ENCODE measurements around the gene MCRIP1. TPM values are rescaled to one million over a fixed set of nuclear protein-coding genes. Genes with fewer than 3 reads are reported as not detected.

MCRIP1 gene
- total and polyA plus RNA-seq, 2 of the 8 experiments (the other 6 are each of a cell fraction or from before 2014, with no cell fraction given): 103 to 151 TPM

GRCh38 chr17:81817758-81818147, 15.3 kb downstream of the MCRIP1 start:
- Histone ChIP-seq H3K56ac (replicated peaks; ENCODE audit: insufficient read length, low read depth, low read length) (no peak overlapping the region), H2AK5ac (ENCODE audit: low read depth, low read length) (no peak overlapping the region), H2BK120ac (replicated peaks; ENCODE audit: low read depth, low read length) (no peak overlapping the region), H3K27ac (ENCODE audit: low read depth, low read length) (no peak overlapping the region), H4K5ac (ENCODE audit: insufficient read length, low read depth, low read length) (no peak overlapping the region), H3K9me3 (ENCODE audit: insufficient read depth in 2 of 2, low read depth in 1 of 2, low read length in 1 of 2) (no peaks in the 10 kb centered on the region), H3K4me1 (replicated peaks in 1 of 4; ENCODE audit: control insufficient read depth in 3 of 4, insufficient read depth in 4 of 4, low read length in 3 of 4) (peaks cover 0 to 7% (median 3%) of the 10 kb centered on the region in 4 experiments; a peak in 4 of 7 replicates), H4K91ac (replicated peaks; ENCODE audit: insufficient read length, low read length) (no peak overlapping the region), H3K23me2 (ENCODE audit: low read depth, low read length) (no peaks in the 10 kb centered on the region), H3K23ac (ENCODE audit: insufficient read length) (no peak overlapping the region), H4K20me1 (replicated peaks in 1 of 2; ENCODE audit: control insufficient read depth in 1 of 2, insufficient read depth in 2 of 2, low read length in 2 of 2) (peaks cover 0 to 1% of the 10 kb centered on the region in 2 experiments), H3K14ac (ENCODE audit: insufficient read length) (no peak overlapping the region), H3K36me3 (ENCODE audit: control insufficient read depth in 2 of 4, insufficient read depth in 4 of 4, low read length in 3 of 4) (no peaks in the 10 kb centered on the region), H2BK5ac (ENCODE audit: low read depth, low read length) (no peak overlapping the region), H3K4me2 (ENCODE audit: insufficient read depth in 1 of 2, low read depth in 2 of 2, low read length in 2 of 2) (no peak overlapping the region), H3K9ac (replicated peaks in 1 of 4; ENCODE audit: extremely low read depth in 1 of 4, low read depth in 3 of 4, low read length in 3 of 4) (no peak overlapping the region), H3K4ac (replicated peaks; ENCODE audit: insufficient read length, low read depth, low read length) (no peak overlapping the region), H3K79me2 (ENCODE audit: control insufficient read depth in 1 of 2, insufficient read depth in 2 of 2, low read length in 2 of 2) (no peaks in the 10 kb centered on the region), H2BK20ac (ENCODE audit: low read length) (no peak overlapping the region), H2BK12ac (ENCODE audit: low read depth, low read length) (no peak overlapping the region), H4K8ac (ENCODE audit: extremely low read depth, insufficient read depth, low read length) (no peak overlapping the region; the same call in 1 of the 2 replicates), H2AFZ (ENCODE audit: low read length) (no peak overlapping the region), H2BK15ac (ENCODE audit: low read length) (no peak overlapping the region), H3K4me3 (ENCODE audit: extremely low read depth in 1 of 4, insufficient read depth in 2 of 4, low read depth in 3 of 4, low read length in 4 of 4) (no peak overlapping the region), H3K18ac (ENCODE audit: extremely low read depth, low read length) (no peak overlapping the region), H3K79me1 (ENCODE audit: low read depth, low read length) (no peaks in the 10 kb centered on the region), H3K27me3 (replicated peaks in 1 of 4; ENCODE audit: control insufficient read depth in 3 of 4, extremely low read depth in 1 of 4, insufficient read depth in 3 of 4, low read length in 3 of 4) (no peaks in the 10 kb centered on the region)
- no peak for DNase-seq (ENCODE audit: low read depth in 1 of 2, low spot score in 2 of 2)
- FAIRE-seq: no peak
- ChIA-PET CTCF (ENCODE audit: partially characterized antibody) (interaction anchor here (0.8 to 1.4 kb wide), 7 partner anchors 9 to 116 kb away, joined by 3 to 9 read pairs (median 5); no protein-coding TSS in a partner anchor), POLR2A (ENCODE audit: partially characterized antibody) (interaction anchor here (0.7 to 1.8 kb wide), 6 partner anchors 8 to 86 kb away, joined by 3 to 13 read pairs (median 4); no protein-coding TSS in a partner anchor)
- TF ChIP-seq, protein P1, sequence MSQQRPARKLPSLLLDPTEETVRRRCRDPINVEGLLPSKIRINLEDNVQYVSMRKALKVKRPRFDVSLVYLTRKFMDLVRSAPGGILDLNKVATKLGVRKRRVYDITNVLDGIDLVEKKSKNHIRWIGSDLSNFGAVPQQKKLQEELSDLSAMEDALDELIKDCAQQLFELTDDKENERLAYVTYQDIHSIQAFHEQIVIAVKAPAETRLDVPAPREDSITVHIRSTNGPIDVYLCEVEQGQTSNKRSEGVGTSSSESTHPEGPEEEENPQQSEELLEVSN (IDR thresholded peaks at IDR 0.05): no peak
- TF ChIP-seq RAD21 (IDR thresholded peaks at IDR 0.05 in 1 of 2, conservative IDR thresholded peaks at IDR 0.05 in 1 of 2; ENCODE audit: low read depth in 2 of 2, low read length in 2 of 2) (no peak), RBBP5 (IDR thresholded peaks at IDR 0.05; ENCODE audit: borderline replicate concordance, low read depth, low read length) (no peak), SP2 (IDR thresholded peaks at IDR 0.05; ENCODE audit: low read length) (no peak)
- 78% methylated on average over 7 of the region's 7 CpGs; no CpG with 5 or more reads in 1 of the 2 experiments for WGBS, 2 experiments (ENCODE audit: extremely low coverage in 1 of 2, insufficient coverage in 1 of 2, insufficient read length in 1 of 2, insufficient replicate concordance in 2 of 2, low coverage in 1 of 2, low lambda C conversion rate in 2 of 2, missing lambda C conversion rate in 1 of 2)

All from H1 (cell line).